ENCODE data around the gene ERC1.

The ERC1 gene

GRCh38 chr12:1510056-1510812, 519.2 kb downstream of the ERC1 start:
- H3F3A ChIP-seq (ENCODE audit: insufficient read depth, low read length) = no peaks in the 10 kb centered on the region
- no peaks in the 10 kb centered on the region for H3K79me2 ChIP-seq (ENCODE audit: insufficient read depth, low read length)
- no peaks in the 10 kb centered on the region for H3K9me2 ChIP-seq (ENCODE audit: low read depth, low read length)
- H3K4me1 ChIP-seq (ENCODE audit: insufficient read depth, low read length, severe bottlenecking) = no peaks in the 10 kb centered on the region
- H3K4me3 ChIP-seq (ENCODE audit: low read depth, low read length, poor library complexity, severe bottlenecking) = no peak overlapping the region
- H2AFZ ChIP-seq (ENCODE audit: low read length) = no peak overlapping the region
- H3K36me3 ChIP-seq (ENCODE audit: insufficient read depth, low read length) = no peaks in the 10 kb centered on the region
- H3K9me3 ChIP-seq (ENCODE audit: low read length) = peaks cover 6% of the 10 kb centered on the region
- no peak overlapping the region for H3K27ac ChIP-seq (ENCODE audit: low read depth, low read length, poor library complexity, severe bottlenecking)
- H3K27me3 ChIP-seq (ENCODE audit: insufficient read depth, low read length) = no peaks in the 10 kb centered on the region; the same call in 1 of the 2 replicates
- TF ChIP-seq, protein P1, sequence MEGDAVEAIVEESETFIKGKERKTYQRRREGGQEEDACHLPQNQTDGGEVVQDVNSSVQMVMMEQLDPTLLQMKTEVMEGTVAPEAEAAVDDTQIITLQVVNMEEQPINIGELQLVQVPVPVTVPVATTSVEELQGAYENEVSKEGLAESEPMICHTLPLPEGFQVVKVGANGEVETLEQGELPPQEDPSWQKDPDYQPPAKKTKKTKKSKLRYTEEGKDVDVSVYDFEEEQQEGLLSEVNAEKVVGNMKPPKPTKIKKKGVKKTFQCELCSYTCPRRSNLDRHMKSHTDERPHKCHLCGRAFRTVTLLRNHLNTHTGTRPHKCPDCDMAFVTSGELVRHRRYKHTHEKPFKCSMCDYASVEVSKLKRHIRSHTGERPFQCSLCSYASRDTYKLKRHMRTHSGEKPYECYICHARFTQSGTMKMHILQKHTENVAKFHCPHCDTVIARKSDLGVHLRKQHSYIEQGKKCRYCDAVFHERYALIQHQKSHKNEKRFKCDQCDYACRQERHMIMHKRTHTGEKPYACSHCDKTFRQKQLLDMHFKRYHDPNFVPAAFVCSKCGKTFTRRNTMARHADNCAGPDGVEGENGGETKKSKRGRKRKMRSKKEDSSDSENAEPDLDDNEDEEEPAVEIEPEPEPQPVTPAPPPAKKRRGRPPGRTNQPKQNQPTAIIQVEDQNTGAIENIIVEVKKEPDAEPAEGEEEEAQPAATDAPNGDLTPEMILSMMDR (IDR thresholded peaks at IDR 0.05; ENCODE audit: low read length) = no peak
- TF ChIP-seq EZH2 (IDR thresholded peaks at IDR 0.05; ENCODE audit: borderline replicate concordance, low read length) = no peak
- H4K20me1 ChIP-seq (ENCODE audit: insufficient read depth, low read length) = no peaks in the 10 kb centered on the region
- no peak overlapping the region for H3K9ac ChIP-seq (ENCODE audit: low read length)
- H3K4me2 ChIP-seq (ENCODE audit: low read length) = no peak overlapping the region

GRCh38 chr12:1515010-1515409, 524.0 kb downstream of the ERC1 start:
- Histone ChIP-seq H3K9me3 (ENCODE audit: low read length) (peaks cover 7% of the 10 kb centered on the region), H3K27ac (ENCODE audit: low read depth, low read length, poor library complexity, severe bottlenecking) (no peak overlapping the region), H3K79me2 (ENCODE audit: insufficient read depth, low read length) (no peaks in the 10 kb centered on the region), H2AFZ (ENCODE audit: low read length) (no peak overlapping the region), H3K9ac (ENCODE audit: low read length) (no peak overlapping the region), H3K36me3 (ENCODE audit: insufficient read depth, low read length) (no peaks in the 10 kb centered on the region), H3K4me2 (ENCODE audit: low read length) (no peak overlapping the region), H3K4me1 (ENCODE audit: insufficient read depth, low read length, severe bottlenecking) (no peaks in the 10 kb centered on the region), H3K9me2 (ENCODE audit: low read depth, low read length) (no peaks in the 10 kb centered on the region), H3F3A (ENCODE audit: insufficient read depth, low read length) (no peaks in the 10 kb centered on the region), H3K27me3 (ENCODE audit: insufficient read depth, low read length) (no peaks in the 10 kb centered on the region; the same call in 1 of the 2 replicates), H3K4me3 (ENCODE audit: low read depth, low read length, poor library complexity, severe bottlenecking) (no peak overlapping the region), H4K20me1 (ENCODE audit: insufficient read depth, low read length) (no peaks in the 10 kb centered on the region)
- TF ChIP-seq EZH2 (IDR thresholded peaks at IDR 0.05; ENCODE audit: borderline replicate concordance, low read length) = no peak
- TF ChIP-seq, protein P1 (IDR thresholded peaks at IDR 0.05; ENCODE audit: low read length) = no peak

DNA sequence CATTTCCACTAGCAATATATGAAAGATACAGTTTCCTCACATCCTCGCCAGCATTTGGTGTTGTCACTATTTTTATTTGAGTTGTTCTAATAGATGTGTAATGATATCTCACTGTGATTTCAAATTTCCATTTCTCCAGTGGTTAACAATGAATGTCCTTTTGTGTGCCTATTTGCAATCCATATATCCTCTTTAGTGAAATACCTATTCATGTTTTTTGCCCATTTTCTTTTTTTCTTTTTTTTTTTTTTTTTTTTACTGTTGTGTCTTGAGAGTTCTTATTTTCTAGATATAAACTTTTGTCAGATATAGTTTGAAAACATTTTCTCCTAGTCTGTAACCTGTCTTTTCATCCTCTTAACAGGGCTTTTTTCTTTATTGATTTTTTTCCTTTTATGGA, 524.4 kb downstream of the ERC1 start:
- Histone ChIP-seq H3K27ac (ENCODE audit: low read depth, low read length, poor library complexity, severe bottlenecking) (no peak overlapping the region), H3K4me1 (ENCODE audit: insufficient read depth, low read length, severe bottlenecking) (no peaks in the 10 kb centered on the region), H3K4me2 (ENCODE audit: low read length) (no peak overlapping the region), H3K79me2 (ENCODE audit: insufficient read depth, low read length) (no peaks in the 10 kb centered on the region), H3K36me3 (ENCODE audit: insufficient read depth, low read length) (no peaks in the 10 kb centered on the region), H4K20me1 (ENCODE audit: insufficient read depth, low read length) (no peaks in the 10 kb centered on the region), H3K4me3 (ENCODE audit: low read depth, low read length, poor library complexity, severe bottlenecking) (no peak overlapping the region), H3K27me3 (ENCODE audit: insufficient read depth, low read length) (no peaks in the 10 kb centered on the region; the same call in 1 of the 2 replicates), H3K9ac (ENCODE audit: low read length) (no peak overlapping the region), H3K9me2 (ENCODE audit: low read depth, low read length) (no peaks in the 10 kb centered on the region), H2AFZ (ENCODE audit: low read length) (no peak overlapping the region), H3F3A (ENCODE audit: insufficient read depth, low read length) (no peaks in the 10 kb centered on the region), H3K9me3 (ENCODE audit: low read length) (peaks cover 7% of the 10 kb centered on the region)
- no peak for TF ChIP-seq EZH2 (IDR thresholded peaks at IDR 0.05; ENCODE audit: borderline replicate concordance, low read length)
- TF ChIP-seq, protein P1 (IDR thresholded peaks at IDR 0.05; ENCODE audit: low read length) = no peak

Data from OCI-LY1 (cell line).